Endothelial cell of umbilical vein (primary cell): Measurements from ENCODE around the gene ACSBG1. TPM values are rescaled to one million over a fixed set of nuclear protein-coding genes. Genes with fewer than 3 reads are reported as not detected.

ENCODE experiments used
- BruUV-seq: library from RNA; stranded (reverse); fragments of 400-500 nt; replicated peaks from 2 replicates; lab custom pipeline; 2021; lab: Mats Ljungman, UMichigan
- CTCF ChIA-PET: fragments of 300-600, 350-600 bp; sonication (Branson Sonifier 250); formaldehyde crosslinking; loops from one replicate; lab custom pipeline; 2021; ENCODE audit warnings: antibody characterized with exemption, inconsistent platforms; lab: Charles Lee
- POLR2A ChIA-PET: fragments of 300-600, 350-600 bp; sonication (Branson Sonifier 250); formaldehyde crosslinking; loops from one replicate; lab custom pipeline; 2021; ENCODE audit warnings: antibody characterized with exemption, inconsistent platforms; lab: Charles Lee
- DNase-seq: peaks from one replicate; pipeline ENCODE4 v3.0.0-alpha.2; 2011; ENCODE audit warnings: low read depth, low spot score
- FAIRE-seq: peaks from 2 replicates; lab custom pipeline; 2011; peaks lifted over from hg19 to GRCh38; lab: Jason Lieb, UNC
- H2AFZ ChIP-seq: 2 replicates; pipeline ENCODE4 v1.6.0; 2012; ENCODE audit warnings: low read depth, low read length, control low read depth, inconsistent platforms
- H3K27ac ChIP-seq: 2 replicates; pipeline ENCODE4 v1.5.1; 2011; ENCODE audit warnings: low read depth, mild to moderate bottlenecking, control low read depth, low read length, moderate library complexity; ENCODE audit not compliant: insufficient read depth
- H3K27me3 ChIP-seq, 2 experiments: 2 replicates each; pipeline versions ENCODE4 v1.6.0 to v1.6.1; 2011; ENCODE audit warnings: low read length in 2 of 2, mixed read lengths in 1 of 2; ENCODE audit not compliant: control insufficient read depth in 2 of 2, insufficient read depth in 2 of 2
- H3K36me3 ChIP-seq, 2 experiments: 2 replicates in 1 of 2; 3 replicates in 1 of 2; pipeline ENCODE4 v1.5.1; 2011; ENCODE audit warnings: low read length in 2 of 2, mild to moderate bottlenecking in 1 of 2, moderate library complexity in 1 of 2; ENCODE audit not compliant: control insufficient read depth in 2 of 2, insufficient read depth in 2 of 2; ENCODE audit errors: extremely low read depth in 1 of 2
- H3K4me1 ChIP-seq: 3 replicates; pipeline ENCODE4 v1.5.1; 2011; ENCODE audit warnings: mild to moderate bottlenecking, low read length; ENCODE audit not compliant: control insufficient read depth, insufficient read depth; ENCODE audit errors: extremely low read depth
- H3K4me2 ChIP-seq: 2 replicates; pipeline ENCODE4 v1.6.1; 2011; ENCODE audit warnings: low read length, control low read depth, mixed read lengths; ENCODE audit not compliant: insufficient read depth
- H3K4me3 ChIP-seq, 3 experiments: fragments of 200-600 bp in 1 of 3; sonication (generic), shearing (Covaris generic) in 1 of 3; replicated peaks in 1 of 3; 2 replicates each; pipeline ENCODE4 v1.5.1; 2011 to 2016; ENCODE audit warnings: control low read depth in 3 of 3, low read length in 3 of 3, mild to moderate bottlenecking in 2 of 3, inconsistent platforms in 1 of 3, low read depth in 1 of 3, moderate library complexity in 1 of 3; ENCODE audit not compliant: insufficient read depth in 1 of 3
- H3K79me2 ChIP-seq: 2 replicates; pipeline ENCODE4 v1.6.0; 2012; ENCODE audit warnings: low read length, inconsistent platforms; ENCODE audit not compliant: control insufficient read depth, insufficient read depth
- H3K9ac ChIP-seq: replicated peaks from 2 replicates; pipeline ENCODE3; 2011; ENCODE audit warnings: low read length, control low read depth; ENCODE audit not compliant: insufficient read depth; ENCODE audit errors: extremely low read depth
- H3K9me1 ChIP-seq: replicated peaks from 3 replicates; pipeline ENCODE4 v1.6.0; 2011; ENCODE audit warnings: mild to moderate bottlenecking, low read length; ENCODE audit not compliant: control insufficient read depth, insufficient read depth; ENCODE audit errors: extremely low read depth
- H3K9me3 ChIP-seq: replicated peaks from 2 replicates; pipeline ENCODE4 v1.5.1; 2012; ENCODE audit warnings: low read length, inconsistent platforms; ENCODE audit not compliant: control insufficient read depth, insufficient read depth
- H4K20me1 ChIP-seq: replicated peaks from 2 replicates; pipeline ENCODE3; 2011; ENCODE audit warnings: mild to moderate bottlenecking, low read length; ENCODE audit not compliant: control insufficient read depth, insufficient read depth; ENCODE audit errors: extremely low read depth
- CTCF ChIP-seq, 2 donors: IDR thresholded peaks; 1 replicate in 1 of 2; 2 replicates in 1 of 2; pipeline ENCODE4 v1.5.1; 2011; ENCODE audit warnings: low read length in 2 of 2, mild to moderate bottlenecking in 2 of 2, moderate library complexity in 2 of 2, control low read depth in 1 of 2, inconsistent platforms in 1 of 2, low read depth in 1 of 2; ENCODE audit not compliant: insufficient read depth in 1 of 2; ENCODE audit errors: extremely low read depth in 1 of 2
- EZH2 ChIP-seq: IDR thresholded peaks from 2 replicates; pipeline ENCODE4 v1.6.1; 2012; ENCODE audit warnings: borderline replicate concordance, low read depth, mild to moderate bottlenecking, moderate library complexity, low read length, inconsistent platforms; ENCODE audit not compliant: severe bottlenecking
- FOS ChIP-seq: IDR thresholded peaks from 2 replicates; pipeline ENCODE4 v1.6.1; 2011; ENCODE audit warnings: mild to moderate bottlenecking, low read length, moderate library complexity, borderline replicate concordance; ENCODE audit not compliant: insufficient read depth
- GATA2 ChIP-seq: IDR thresholded peaks from 2 replicates; pipeline ENCODE4 v1.7.0; 2011; ENCODE audit warnings: low read depth, mild to moderate bottlenecking, moderate library complexity, mixed read lengths, low read length; ENCODE audit not compliant: insufficient read length, insufficient read depth
- JUN ChIP-seq: IDR thresholded peaks from 2 replicates; pipeline ENCODE4 v1.6.1; 2011; ENCODE audit warnings: borderline replicate concordance, low read depth; ENCODE audit not compliant: insufficient read length, insufficient read depth
- MAX ChIP-seq: IDR thresholded peaks from 2 replicates; pipeline ENCODE4 v1.6.1; 2011; ENCODE audit not compliant: insufficient read depth, insufficient read length
- MYC ChIP-seq: IDR thresholded peaks from one replicate; pipeline ENCODE4 v1.6.1; 2011; ENCODE audit warnings: mild to moderate bottlenecking, low read depth, low read length
- POLR2A ChIP-seq: IDR thresholded peaks from 2 replicates; pipeline ENCODE4 v1.6.1; 2012; ENCODE audit warnings: low read depth, mild to moderate bottlenecking, control low read depth, low read length
- POLR2AphosphoS5 ChIP-seq: IDR thresholded peaks from 2 replicates; pipeline ENCODE4 v1.6.1; 2012; ENCODE audit warnings: low read depth, mild to moderate bottlenecking, control low read depth, low read length, moderate library complexity; ENCODE audit not compliant: insufficient read depth
- dilution Hi-C: fragments of 300-500 bp; cut with MboI; formaldehyde crosslinking; loops from one replicate; pipeline ENCODE4 v1.15.0; 2019; ENCODE audit warnings: low sequenced_read_pairs; ENCODE audit not compliant: extremely low pct_ligation_motif_present
- intact Hi-C: fragments of 100-400 bp; cut with micrococcal nuclease; formaldehyde crosslinking; loops from one replicate; pipeline ENCODE4 v1.10.0; 2022
- polyA plus RNA-seq, 4 experiments: library from polyadenylated mRNA; depleted of rRNA in 3 of 4; stranded (reverse) in 3 of 4; unstranded in 1 of 4; fragments of >200 nt; gene quantifications; 2 replicates each; pipeline versions ENCODE4 v1.2.1 to v1.2.3, GENCODE V29; 2011 to 2012; ENCODE audit warnings: missing spikeins in 1 of 4
- total RNA-seq: library from RNA; stranded (reverse); gene quantifications from 2 replicates; pipeline ENCODE4 v1.2.3, GENCODE V29; 2021

Gene ACSBG1
- total and polyA plus RNA-seq, 2 donors (not counting 3 experiments of a cell fraction or from before 2014, with no cell fraction given) = not detected

DNA sequence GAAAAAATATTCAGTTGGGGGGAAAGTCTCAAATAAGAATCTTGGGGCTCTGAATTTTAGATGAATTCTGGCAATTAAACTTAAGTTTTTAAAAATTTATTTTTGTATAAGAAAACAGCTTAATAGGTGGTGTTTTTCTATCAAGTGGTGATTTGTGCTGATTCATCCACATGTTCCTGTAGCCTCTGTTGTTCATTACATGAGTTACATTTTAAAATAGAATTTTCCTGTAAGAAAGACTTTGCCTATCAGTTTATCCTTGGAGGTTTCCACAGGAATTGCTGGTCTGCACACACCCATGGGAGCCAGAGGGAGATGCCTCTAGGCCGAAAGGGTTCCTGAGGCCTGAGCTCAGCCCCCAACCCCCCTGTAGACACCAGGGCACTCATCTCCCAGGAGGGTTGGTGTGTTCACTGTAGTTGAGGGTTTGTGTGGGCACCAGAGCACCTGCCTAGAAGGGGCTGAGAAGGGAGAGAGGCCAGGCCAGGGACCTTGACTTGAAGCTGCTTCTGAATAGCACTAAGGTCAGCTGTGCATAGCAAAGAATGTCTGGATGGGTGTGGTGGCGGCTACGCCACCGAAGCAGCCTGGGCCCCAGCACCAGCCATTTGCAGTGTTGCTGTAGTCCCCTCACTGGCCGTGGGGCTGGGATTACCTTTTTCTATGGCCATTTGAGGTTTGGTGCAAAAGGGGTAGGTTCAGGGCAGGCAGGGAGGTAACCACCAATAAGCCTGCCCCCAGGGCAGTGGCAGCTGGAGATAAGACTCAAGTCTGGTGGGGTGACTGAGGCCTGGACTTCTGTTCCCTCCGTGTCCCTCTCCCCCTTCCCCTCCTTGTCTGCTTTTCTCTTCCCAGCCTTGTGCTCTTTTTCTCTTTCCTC, 41.9 kb upstream of the ACSBG1 start:
- ChIA-PET CTCF (interaction anchor here (0.9 kb wide), 1 partner anchor 11 kb away, joined by 3 read pairs; no protein-coding TSS in a partner anchor), POLR2A (no interaction called here)
- Histone ChIP-seq H3K4me3 (no peak overlapping the region), H4K20me1 (no peaks in the 10 kb centered on the region), H3K9me3 (no peaks in the 10 kb centered on the region), H3K9ac (no peak overlapping the region), H3K27me3 (no peaks in the 10 kb centered on the region), H3K79me2 (no peaks in the 10 kb centered on the region), H3K4me1 (no peaks in the 10 kb centered on the region), H3K4me2 (no peak overlapping the region), H3K9me1 (no peaks in the 10 kb centered on the region), H3K27ac (no peak overlapping the region), H2AFZ (no peak overlapping the region), H3K36me3 (peaks cover 8 to 13% of the 10 kb centered on the region in 2 experiments)
- intact Hi-C loops = no loop called here
- no TSS peak for BruUV-seq
- dilution Hi-C loops = no loop called here
- FAIRE-seq = no peak
- TF ChIP-seq CTCF (IDR thresholded peaks at IDR 0.05; ENCODE audit: extremely low read depth in 1 of 2, insufficient read depth in 1 of 2, low read depth in 1 of 2, low read length in 2 of 2) (no peak), POLR2AphosphoS5 (no peak), FOS (no peak), MAX (no peak), POLR2A (no peak), JUN (no peak), MYC (no peak), EZH2 (no peak), GATA2 (no peak)
- no peak for DNase-seq
